ENCODE measurements around the gene PFDN6.
A peak's percentile ranks its signal among the peaks of the same experiment; 100 is the strongest.
"Not testable (repeated sequence)": the region's sequence is repeated elsewhere in the genome, so short reads cannot be mapped to it uniquely, and the experiment has no call there.

PFDN6 gene

DNA sequence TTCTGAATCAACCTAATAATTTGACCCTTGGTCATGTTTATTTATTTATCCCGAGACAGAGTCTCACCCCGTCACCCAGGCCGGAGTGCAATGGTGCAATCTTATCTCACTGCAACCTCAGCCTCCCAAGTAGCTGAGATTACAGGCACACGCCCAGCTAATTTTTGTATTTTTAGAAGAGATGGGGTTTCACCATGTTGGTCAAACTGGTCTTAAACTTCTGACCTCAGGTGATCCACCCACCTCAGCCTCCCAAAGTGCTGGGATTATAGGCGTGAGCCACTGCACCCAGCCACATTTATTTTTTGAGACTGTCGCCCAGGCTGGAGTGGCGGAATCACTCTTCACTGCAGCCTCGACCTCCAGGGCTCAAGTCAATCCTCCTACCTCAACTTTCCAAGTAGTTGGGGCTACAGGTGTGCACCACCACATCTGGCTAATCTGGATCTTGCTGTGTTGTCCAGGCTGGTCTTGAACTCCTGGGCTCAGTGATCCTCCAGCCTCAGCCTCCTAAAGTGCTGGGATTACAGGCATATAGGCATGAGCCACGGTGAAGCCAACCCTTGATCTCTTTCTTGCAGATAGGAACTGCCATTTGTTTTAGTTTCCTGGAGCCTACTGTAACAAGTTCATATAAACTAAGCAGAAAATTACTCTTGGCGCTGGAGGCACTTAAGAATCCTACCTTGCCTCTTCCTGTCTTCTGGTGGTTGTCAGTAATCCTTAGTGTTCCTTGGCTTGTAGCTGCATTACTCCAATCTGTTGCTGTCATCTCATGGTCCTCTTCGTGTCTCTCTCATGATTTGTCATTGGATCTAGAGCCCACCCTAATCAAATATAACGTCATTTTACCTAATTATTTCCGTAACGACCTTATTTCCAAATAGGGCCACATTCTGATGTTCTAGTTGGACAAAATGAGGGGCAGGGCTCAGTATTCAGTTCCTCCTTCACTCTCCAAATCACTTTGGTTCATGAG lies 15.2 kb upstream of the PFDN6 start:
- ATAC-seq (no peak), DNase-seq (no peak)

DNA sequence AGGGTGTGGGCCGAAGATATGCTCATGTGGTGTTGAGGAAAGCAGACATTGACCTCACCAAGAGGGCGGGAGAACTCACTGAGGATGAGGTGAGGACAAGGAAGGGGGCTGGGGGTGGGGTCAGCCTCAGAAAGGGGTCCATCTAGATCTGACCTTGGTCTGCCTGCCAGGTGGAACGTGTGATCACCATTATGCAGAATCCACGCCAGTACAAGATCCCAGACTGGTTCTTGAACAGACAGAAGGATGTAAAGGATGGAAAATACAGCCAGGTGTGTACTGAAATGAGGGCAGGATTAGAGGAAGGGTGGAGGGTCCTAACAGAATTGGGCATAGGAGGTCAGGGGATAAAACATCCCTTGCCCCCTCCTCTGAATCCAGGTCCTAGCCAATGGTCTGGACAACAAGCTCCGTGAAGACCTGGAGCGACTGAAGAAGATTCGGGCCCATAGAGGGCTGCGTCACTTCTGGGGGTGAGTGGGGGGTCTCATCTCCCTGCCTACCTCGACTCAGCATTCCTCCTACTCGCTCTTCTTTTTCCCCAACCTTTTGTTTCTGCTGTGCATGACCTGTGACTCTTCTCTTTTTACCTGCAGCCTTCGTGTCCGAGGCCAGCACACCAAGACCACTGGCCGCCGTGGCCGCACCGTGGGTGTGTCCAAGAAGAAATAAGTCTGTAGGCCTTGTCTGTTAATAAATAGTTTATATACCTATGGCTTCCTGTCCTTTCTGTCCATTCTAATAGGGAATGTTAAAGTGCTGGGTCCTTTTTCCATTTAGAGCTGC lies 13.4 kb upstream of the PFDN6 start:
- not testable (repeated sequence) for DNase-seq, ATAC-seq

DNA sequence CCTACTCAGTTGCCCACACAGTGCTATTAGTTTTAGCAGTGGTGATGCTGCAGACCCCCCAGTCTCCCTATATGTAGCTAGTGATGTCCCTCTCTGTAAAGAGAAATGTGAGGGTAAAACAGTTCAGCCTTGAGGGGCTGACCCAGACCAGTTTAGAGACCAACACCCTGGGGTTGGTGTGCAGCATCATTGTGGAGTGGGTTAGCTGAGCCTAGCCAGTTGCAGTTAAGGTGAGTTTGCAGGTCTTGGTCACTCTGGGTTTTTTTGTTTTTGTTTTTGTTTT lies 12.9 kb upstream of the PFDN6 start:
- no peak for ATAC-seq
- peak; percentile 37 for DNase-seq

DNA sequence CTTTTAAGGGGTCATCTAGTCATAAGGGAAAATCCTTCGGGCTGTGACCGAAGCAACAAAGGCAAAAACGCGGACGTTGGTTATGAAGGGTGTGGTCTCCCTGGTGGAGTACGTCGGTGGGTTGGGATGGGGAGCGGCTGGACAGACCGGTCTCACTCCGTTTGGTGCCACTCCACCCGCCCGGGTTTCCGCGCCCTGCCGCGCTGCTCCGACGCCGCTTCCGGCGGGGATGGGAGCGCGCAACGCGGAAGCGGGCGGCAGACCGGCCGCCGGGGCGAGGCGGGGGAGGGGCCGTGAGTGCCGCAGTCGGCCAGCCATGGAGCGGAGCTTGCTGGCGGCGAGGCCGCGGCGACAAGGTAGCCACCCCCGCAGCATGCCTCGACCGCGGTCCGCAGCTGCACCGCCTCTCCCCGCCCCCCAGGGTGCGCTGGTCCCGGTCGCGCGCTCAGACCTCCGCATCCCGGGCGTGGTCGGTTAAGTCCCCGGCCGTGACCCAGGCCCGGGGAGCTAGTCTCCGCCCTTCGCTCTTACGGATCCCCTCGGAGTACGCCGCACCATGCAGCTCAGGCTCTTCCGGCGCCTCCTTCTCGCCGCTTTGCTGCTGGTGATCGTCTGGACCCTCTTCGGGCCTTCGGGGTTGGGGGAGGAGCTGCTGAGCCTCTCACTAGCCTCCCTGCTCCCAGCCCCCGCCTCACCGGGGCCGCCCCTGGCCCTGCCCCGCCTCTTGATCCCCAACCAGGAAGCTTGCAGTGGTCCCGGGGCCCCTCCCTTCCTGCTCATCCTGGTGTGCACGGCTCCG lies 12.3 kb upstream of the PFDN6 start, which contains the start of gene B3GALT4:
TSS of gene B3GALT4 (plus strand) at position 260 of the 799 bp plus-strand sequence. CDS start at position 557, 297 bp downstream.
- DNase-seq (peak; percentile 88), ATAC-seq (peak; percentile 74)

DNA sequence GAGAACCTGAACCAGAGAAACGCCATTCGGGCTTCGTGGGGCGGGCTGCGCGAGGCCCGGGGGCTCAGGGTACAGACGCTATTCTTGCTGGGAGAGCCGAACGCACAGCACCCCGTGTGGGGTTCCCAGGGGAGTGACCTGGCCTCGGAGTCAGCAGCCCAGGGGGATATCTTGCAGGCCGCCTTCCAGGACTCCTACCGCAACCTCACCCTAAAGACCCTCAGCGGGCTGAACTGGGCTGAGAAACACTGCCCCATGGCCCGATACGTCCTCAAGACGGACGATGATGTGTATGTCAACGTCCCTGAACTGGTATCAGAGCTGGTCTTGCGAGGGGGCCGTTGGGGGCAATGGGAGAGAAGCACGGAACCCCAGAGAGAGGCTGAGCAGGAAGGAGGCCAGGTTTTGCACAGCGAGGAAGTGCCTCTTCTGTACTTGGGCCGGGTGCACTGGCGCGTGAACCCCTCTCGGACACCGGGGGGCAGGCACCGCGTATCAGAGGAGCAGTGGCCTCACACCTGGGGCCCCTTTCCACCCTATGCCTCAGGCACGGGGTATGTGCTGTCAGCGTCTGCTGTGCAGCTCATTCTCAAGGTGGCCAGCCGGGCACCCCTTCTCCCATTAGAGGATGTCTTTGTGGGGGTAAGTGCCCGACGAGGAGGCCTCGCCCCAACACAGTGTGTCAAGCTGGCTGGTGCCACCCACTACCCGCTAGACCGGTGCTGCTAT lies 11.6 kb upstream of the PFDN6 start:
- ATAC-seq (no peak), DNase-seq (peak; percentile 50)

DNA sequence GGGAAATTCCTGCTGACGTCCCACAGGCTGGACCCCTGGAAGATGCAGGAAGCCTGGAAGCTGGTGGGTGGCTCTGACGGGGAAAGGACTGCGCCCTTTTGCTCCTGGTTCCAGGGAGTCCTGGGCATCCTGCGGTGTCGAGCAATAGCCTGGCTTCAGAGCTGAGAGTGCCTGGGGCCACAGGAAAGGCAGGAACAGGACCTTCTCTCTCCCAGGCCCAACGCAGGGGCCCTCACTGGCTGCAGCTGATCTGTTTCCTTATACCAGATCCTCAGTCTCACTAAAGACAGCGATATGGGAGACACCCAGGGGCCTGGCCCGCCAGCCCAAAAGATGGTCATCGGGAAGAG lies 11.0 kb upstream of the PFDN6 start:
- ATAC-seq (no peak), DNase-seq (no peak)

DNA sequence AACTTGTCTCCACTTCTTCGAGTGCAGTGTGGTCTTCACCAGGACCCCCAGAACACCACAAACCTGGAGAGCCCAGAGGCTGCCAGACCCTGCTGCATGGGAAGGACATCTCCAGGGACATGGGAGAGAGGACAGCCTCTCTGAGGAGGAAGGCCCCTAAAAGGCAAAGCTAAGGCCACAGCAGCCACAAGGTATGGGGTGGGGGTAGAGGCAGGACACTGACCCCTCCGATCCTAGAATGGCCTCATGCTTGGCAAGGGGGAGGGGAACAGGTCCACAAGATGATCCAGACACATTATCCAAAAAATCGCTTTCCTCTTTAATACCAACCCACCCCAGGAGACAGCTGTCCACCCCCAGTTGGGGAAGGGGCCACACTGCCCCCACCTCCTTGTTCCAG lies 10.6 kb upstream of the PFDN6 start:
- ATAC-seq (no peak), DNase-seq (no peak)

DNA sequence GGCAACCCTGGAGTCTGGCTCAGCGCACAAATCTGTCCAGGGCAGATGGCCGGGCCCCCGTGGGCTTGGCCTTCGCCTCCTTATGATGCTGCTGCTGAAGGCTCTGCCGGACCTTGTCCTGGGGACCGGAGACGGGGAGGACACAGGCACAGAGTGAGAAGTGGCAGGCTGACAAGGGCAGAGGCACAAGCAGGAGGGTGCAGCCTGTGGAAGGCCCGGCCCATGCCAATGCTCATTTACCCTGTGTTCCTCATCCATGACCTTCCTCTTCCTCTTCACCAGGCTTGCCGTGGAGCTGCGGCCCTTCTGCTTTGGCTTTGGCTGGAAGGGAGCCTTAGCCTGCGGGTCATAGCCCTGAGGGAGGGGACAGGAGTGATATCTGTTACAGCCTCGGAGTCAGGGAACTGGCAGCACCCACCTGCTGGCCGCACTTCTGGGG lies 10.1 kb upstream of the PFDN6 start:
- ATAC-seq (no peak), DNase-seq (no peak)

DNA sequence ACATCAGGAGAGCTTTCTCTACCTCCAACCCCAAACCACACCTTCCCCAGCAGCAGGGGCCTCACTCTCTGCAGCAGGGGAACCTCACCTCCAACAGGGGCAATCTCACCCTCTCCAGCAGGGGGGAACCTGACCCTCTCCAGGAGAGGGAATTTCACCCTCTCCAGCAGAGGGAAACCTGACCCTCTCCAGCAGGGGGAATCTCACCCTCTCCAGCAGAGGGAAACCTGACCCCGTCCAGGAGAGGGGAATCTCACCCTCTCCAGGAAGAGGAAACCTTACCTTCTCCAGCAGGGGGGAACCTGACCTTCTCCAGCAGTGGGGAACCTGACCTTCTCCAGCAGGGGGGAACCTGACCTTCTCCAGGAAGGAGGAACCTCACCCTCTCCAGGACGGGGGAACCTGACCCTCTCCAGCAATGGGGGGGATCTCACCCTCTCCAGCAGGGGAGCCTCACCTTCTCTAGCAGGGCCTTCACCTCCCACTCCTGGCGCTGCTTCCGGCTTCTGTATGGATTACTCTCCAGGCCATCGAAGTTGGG lies 9.4 kb upstream of the PFDN6 start:
- DNase-seq (no peak), ATAC-seq (no peak)

DNA sequence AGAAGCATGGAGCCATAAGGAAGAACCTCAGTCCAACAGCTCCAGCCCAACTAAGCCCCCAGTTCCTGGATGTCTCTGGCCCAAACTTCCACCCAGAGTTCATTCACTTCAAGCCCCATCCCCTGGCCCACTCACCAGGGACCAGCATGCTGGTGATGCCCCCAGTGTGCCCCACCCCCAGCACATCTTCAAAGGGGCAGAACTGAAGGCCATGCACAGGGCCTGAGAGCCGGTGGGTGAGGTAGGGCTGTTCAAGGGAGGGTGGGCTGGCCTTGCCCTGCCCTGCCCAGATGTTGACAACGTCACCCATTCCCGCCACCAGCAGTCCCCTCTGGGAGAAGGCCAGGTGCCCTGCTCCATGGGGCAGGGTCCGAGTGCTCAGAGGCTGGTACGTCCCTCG lies 8.9 kb upstream of the PFDN6 start:
- DNase-seq (no peak), ATAC-seq (no peak)

DNA sequence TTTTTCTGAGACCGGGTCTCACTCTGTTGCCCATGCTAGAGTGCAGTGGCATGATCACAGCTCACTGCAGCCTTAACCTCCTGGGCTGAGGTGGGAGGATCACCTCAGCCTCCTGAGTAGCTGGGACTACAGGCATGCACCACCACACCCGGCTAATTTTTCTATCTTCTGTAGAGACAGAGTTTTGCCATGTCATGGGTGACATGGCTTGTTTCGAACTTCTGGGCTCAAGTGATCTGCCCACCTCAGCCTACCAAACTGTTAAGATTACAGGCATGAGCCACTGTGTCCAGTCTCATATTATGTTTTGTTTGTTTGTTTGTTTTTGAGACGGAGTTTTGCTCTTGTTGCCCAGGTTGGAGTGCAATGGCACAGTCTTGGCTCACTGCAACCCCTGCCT lies 4.2 kb upstream of the PFDN6 start:
- not testable (repeated sequence) for ATAC-seq, DNase-seq

DNA sequence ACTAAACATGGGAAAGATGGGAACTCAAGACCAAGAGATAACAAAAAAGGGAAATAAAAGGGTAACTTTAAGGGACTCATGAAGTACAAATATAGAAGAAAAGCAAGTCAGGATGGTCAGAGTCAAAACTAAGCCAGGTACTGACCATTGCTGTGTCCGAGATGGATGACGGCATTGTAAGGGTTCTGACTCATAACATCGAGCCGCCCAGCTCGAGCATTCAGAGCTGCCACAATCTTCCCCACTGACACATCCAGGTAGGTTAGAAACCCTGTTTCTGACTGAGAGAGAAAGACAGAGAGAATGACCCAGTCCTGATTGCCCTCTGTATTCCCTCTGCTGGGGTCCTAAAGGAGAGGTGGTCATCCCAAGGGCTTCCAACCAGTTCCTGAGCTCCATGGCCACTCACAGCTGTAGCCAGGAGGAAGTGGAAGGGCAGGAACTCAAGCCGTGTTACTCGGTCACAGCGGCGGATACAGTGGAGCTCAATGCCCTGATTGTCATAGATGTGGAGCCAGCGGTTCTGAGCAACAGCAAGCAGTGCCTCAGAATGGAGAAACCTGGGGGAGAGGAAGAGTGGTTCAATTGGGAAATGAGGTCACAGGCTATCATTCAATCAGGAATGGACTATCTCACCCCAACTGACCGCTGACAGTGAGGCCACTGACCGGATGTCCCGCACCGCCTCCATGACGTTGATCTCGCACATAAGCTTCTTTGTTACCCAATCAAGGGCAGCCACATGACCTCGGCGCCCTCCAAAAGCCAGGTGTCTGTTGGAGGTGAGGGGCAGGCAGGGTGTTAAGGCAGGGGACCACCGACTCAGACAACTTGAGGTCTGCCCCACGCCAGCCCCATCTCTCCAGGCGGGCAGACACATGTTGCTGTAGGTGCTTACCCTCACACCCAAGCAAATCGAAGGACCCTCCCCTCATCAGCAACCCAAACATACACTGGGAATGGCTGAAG lies 2.2 kb upstream of the PFDN6 start:
- ATAC-seq: no peak
- no peak for DNase-seq

DNA sequence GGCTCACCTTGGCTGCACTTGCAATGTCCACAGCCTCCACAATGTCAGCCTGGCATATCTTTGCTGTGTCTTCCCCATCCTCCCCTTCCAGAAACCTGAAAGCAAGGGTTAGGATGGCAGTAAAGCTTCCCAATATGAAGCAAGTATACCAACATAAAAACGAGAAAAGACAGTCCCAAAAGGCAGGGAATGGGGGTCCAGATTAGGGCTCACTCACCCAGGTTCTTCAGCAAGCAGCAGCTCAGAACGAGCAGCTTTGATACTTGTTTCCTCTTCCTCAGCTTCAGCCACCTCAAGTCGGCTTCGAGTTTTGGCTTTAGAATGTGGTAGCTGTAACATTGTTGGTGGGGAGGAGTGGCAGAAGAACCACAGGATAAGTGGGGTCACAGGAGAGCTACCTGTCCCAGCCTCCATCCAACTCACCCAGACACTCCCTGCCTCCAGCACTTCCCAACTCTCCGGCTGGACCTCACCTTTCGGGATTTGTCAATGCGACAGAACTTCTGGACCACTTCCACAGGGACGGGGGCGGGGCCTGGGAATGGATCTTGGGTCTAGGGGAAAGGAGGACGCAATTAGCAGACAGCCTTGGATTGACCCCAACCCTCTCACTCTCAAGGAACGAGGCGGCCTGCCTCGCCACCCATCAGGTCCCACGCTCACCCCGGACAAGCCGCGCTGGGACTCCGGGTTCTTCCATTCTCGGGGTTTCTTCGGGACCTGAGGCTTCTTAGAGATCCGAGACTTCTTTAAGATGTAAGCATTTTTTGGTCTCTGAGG lies 1.1 kb upstream of the PFDN6 start:
- ATAC-seq (no peak), DNase-seq (no peak)

DNA sequence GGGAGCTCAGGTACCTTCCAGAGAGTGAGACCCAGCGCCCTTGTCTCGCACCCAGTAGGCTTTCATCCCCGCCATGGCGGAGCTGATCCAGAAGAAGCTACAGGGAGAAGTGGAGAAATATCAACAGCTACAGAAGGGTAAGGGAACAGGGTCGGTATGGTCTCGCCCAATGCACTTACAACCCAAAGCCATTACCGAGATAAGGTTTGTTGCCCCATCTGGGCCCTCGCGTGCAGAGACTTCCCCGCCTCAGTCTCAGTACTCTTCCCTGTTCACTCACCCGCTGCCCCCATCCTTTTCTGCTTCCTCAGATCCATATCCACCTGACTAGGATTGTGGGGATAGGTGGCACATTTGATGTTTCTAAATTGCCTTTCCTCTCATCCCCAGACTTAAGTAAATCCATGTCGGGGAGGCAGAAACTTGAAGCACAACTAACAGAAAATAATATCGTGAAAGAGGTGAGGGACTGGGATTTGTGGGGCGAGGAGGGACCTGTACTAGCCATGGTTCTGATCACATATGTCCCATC lies 449 bp downstream of the PFDN6 start:
- DNase-seq (no peak), ATAC-seq (no peak)

DNA sequence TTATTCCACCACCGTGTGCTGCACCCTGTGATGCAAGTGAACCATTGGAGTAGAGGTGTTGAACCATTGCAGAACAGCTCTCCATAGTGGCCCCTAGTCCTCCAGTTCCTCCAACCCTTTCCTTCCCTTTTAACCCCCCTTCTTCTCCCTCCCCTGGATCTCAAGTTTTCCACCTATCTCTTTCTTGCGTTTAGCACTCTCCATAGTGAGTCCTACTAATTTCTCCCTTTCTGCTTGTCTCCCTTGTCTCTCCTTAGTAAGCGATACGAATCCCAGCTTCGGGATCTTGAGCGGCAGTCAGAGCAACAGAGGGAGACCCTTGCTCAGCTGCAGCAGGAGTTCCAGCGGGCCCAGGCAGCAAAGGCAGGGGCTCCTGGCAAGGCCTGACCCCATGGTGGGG lies 1.1 kb downstream of the PFDN6 start:
- no peak for ATAC-seq
- DNase-seq: no peak

DNA sequence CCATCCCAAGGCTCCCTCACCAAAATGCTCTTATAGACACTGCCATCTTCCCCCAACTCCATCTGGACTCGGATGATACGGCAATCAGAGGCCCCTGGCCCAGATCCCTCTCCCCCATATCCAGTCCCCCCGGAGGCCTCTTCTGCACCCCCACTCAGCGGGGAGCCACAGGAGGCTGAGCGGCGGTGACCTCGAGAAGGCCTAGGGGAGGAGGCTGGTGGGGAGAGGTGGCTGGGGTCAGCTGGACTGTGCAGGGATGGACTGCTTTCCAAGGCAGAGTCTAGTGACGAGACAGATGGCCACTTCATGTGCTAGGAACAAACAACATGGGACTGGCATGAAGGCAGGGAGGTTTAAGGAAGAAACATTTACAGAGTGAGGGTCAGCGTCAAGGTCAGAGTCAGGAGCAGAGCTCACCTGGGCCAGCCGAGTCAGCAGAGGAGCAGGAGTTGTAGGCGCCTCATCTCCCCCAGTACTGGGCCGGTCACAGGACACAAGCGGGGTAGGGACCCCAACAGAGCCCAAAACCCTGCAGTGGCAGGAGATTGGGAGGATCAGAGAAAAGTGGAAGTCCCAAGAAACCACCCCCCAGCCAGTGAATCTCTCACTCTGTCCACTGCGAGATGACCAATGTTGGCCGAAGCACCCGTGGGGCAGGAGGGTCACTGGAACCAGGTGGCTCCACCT lies 3.7 kb downstream of the PFDN6 start:
- DNase-seq (no peak), ATAC-seq (no peak)

DNA sequence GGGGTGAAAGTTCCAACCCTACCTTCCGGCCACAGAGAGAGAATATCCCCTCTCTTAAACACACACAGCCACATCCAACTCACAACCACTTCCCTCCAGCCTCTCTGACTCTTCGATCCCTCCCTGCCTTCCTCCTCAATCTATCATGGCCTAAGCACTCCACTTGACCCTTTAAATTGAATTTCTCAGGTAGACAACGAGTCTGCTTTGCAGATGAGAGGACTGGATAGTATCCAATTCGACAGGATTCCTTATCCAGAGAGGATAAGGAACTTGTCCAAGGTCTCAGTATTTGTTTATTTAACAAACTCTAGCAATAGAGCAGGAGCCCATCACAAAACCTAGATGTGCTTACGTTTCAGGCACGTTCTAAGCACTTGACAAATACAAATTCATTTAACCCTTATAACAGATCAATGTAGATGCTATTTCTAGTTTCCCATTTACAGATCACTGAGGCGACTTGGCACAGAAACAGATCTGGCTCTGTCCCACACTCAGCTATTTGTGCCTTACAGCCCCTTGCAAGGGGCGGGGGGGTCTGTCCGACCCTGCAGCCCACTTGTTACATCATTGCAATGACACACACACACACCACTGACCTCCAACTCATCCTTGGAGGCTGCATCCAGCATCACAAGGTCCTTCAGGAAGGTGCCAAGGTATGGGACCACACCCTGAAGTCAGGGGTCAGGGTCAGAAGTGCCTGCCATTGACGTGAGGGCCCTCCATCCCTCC lies 4.9 kb downstream of the PFDN6 start:
- ATAC-seq (no peak), DNase-seq (no peak)

Data from stimulated activated naive CD8-positive, alpha-beta T cell treated with anti-CD3 and anti-CD28 coated beads, Interleukin-15, Interleukin-2, amounts not matched to agents 100 U/mL and 50 U/mL, for 24 hours (primary cell).